ENCODE measurements around the gene NCOA1.

Gene NCOA1

DNA sequence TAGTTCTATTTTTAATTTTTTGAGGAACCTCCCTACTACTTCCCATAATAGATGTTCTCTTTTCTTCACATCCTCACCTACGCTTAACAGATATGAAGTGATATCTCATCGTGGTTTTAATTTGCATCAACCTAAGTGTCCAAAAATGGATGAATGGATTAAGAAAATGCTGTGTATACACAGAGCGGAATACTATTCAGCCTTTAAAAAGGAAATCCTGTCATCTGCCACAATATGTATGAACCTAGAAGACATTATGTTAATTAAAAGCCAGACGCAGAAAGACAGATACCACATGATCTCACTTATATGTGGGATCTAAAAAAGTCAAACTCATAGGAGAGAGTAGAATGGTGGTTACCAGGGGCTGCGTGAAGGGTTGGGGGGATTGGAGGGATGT lies 189.1 kb downstream of the NCOA1 start:
- Histone ChIP-seq H3K9me3 (ENCODE audit: severe bottlenecking) (no peaks in the 10 kb centered on the region), H3K27me3 (ENCODE audit: insufficient read depth, poor library complexity, severe bottlenecking) (no peaks in the 10 kb centered on the region), H3K36me3 (ENCODE audit: low read depth) (no peaks in the 10 kb centered on the region), H3K4me1 (ENCODE audit: insufficient read depth, poor library complexity, severe bottlenecking) (no peaks in the 10 kb centered on the region), H3K4me3 (ENCODE audit: severe bottlenecking) (no peak overlapping the region), H3K27ac (ENCODE audit: poor library complexity, severe bottlenecking) (no peak overlapping the region)
- TF ChIP-seq, protein P1, sequence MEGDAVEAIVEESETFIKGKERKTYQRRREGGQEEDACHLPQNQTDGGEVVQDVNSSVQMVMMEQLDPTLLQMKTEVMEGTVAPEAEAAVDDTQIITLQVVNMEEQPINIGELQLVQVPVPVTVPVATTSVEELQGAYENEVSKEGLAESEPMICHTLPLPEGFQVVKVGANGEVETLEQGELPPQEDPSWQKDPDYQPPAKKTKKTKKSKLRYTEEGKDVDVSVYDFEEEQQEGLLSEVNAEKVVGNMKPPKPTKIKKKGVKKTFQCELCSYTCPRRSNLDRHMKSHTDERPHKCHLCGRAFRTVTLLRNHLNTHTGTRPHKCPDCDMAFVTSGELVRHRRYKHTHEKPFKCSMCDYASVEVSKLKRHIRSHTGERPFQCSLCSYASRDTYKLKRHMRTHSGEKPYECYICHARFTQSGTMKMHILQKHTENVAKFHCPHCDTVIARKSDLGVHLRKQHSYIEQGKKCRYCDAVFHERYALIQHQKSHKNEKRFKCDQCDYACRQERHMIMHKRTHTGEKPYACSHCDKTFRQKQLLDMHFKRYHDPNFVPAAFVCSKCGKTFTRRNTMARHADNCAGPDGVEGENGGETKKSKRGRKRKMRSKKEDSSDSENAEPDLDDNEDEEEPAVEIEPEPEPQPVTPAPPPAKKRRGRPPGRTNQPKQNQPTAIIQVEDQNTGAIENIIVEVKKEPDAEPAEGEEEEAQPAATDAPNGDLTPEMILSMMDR (IDR thresholded peaks at IDR 0.05; ENCODE audit: poor library complexity, severe bottlenecking): no peak
- ATAC-seq (ENCODE audit: low read depth): no peak
- no peak for DNase-seq (ENCODE audit: low spot score)

DNA sequence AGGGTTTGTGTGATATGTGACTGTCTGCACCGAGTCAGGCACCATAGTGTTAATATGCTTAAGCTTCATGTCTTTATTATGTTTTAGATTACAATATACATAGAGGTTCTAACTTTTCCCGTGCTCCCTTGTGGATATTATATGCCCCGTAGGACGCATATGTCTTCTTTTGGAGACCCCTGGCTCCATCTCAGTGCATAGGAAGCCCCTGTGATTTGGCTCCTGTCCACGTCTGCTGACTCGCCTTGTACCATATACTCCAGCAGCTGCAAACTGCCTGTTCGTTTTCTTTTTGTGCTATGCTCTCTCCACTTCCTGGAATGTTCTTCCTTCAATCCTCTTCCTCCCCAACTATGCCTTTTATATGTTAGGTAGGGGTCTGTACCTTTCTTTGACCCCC lies 191.2 kb downstream of the NCOA1 start:
- TF ChIP-seq, protein P1 (IDR thresholded peaks at IDR 0.05; ENCODE audit: poor library complexity, severe bottlenecking): no peak
- H3K27ac ChIP-seq (ENCODE audit: poor library complexity, severe bottlenecking): no peak overlapping the region
- no peaks in the 10 kb centered on the region for H3K27me3 ChIP-seq (ENCODE audit: insufficient read depth, poor library complexity, severe bottlenecking)
- no peak for ATAC-seq (ENCODE audit: low read depth)
- no peak overlapping the region for H3K4me3 ChIP-seq (ENCODE audit: severe bottlenecking)
- H3K4me1 ChIP-seq (ENCODE audit: insufficient read depth, poor library complexity, severe bottlenecking): no peaks in the 10 kb centered on the region
- H3K9me3 ChIP-seq (ENCODE audit: severe bottlenecking): no peaks in the 10 kb centered on the region
- no peaks in the 10 kb centered on the region for H3K36me3 ChIP-seq (ENCODE audit: low read depth)
- no peak for DNase-seq (ENCODE audit: low spot score)

DNA sequence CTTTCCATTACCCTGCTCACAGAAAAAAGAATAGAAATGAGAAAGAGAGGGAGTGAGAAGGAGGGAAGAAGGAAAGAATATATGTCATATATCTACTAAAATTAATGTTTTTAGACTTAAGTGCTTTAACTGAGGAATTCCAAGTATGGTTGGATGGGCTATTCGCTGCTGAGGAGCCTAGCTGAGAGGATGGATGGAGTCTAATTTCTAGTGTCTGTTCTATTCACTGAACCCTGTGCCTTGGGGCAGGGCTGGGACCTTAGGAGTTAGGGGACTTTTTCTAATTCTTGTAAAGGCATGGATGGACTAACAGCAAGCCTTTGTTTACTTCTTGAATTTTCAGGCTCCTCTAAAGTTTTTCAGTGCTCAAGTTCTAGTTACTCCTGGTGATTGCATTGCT lies 192.4 kb downstream of the NCOA1 start:
- no peaks in the 10 kb centered on the region for H3K9me3 ChIP-seq (ENCODE audit: severe bottlenecking)
- H3K36me3 ChIP-seq (ENCODE audit: low read depth): no peaks in the 10 kb centered on the region
- H3K27ac ChIP-seq (ENCODE audit: poor library complexity, severe bottlenecking): no peak overlapping the region
- H3K27me3 ChIP-seq (ENCODE audit: insufficient read depth, poor library complexity, severe bottlenecking): no peaks in the 10 kb centered on the region
- H3K4me1 ChIP-seq (ENCODE audit: insufficient read depth, poor library complexity, severe bottlenecking): no peaks in the 10 kb centered on the region
- H3K4me3 ChIP-seq (ENCODE audit: severe bottlenecking): no peak overlapping the region
- DNase-seq (ENCODE audit: low spot score): no peak
- TF ChIP-seq, protein P1 (IDR thresholded peaks at IDR 0.05; ENCODE audit: poor library complexity, severe bottlenecking): no peak
- ATAC-seq (ENCODE audit: low read depth): no peak

DNA sequence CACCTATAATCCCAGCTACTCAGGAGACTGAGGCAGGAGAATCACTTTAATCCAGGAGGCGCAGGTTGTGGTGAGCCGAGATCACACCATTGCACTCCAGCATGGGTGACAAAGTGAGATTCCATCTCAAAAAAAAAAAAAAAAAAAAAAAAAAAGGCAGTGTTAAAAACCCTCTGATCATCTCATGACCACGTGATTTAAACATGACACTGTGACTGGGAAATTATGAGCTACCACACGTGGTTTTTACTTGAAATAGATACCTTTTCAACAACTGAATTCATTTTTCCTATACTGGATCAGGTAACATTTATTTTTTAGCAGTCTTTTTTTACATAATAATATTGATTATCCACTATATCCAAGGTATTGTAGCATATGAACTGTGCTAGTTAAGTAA lies 199.5 kb downstream of the NCOA1 start:
- Histone ChIP-seq H3K4me1 (ENCODE audit: insufficient read depth, poor library complexity, severe bottlenecking) (no peaks in the 10 kb centered on the region), H3K4me3 (ENCODE audit: severe bottlenecking) (no peak overlapping the region), H3K36me3 (ENCODE audit: low read depth) (no peaks in the 10 kb centered on the region), H3K27ac (ENCODE audit: poor library complexity, severe bottlenecking) (no peak overlapping the region), H3K27me3 (ENCODE audit: insufficient read depth, poor library complexity, severe bottlenecking) (no peaks in the 10 kb centered on the region), H3K9me3 (ENCODE audit: severe bottlenecking) (no peaks in the 10 kb centered on the region)
- TF ChIP-seq, protein P1 (IDR thresholded peaks at IDR 0.05; ENCODE audit: poor library complexity, severe bottlenecking): no peak
- DNase-seq (ENCODE audit: low spot score) (no peak), ATAC-seq (ENCODE audit: low read depth) (no peak)

DNA sequence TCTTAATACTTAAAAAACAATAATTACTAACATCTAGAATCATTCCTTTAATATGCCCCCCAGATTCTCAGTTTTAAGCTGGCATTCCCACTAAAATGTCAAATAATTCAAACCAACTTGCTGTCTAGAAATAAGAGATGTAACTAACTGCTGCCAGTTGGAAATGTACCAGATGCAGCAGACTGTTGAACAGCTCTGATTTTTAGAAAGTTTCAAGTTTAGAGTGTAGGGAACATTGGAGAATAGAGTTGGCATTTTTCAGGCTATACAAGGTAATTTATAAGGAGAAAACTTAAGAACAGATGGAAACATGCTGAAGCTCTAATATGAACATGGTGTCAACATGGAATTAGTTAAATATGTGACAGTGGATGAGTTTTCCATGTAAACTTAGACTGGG lies 200.8 kb downstream of the NCOA1 start:
- H3K27me3 ChIP-seq (ENCODE audit: insufficient read depth, poor library complexity, severe bottlenecking): no peaks in the 10 kb centered on the region
- H3K4me1 ChIP-seq (ENCODE audit: insufficient read depth, poor library complexity, severe bottlenecking): no peaks in the 10 kb centered on the region
- H3K9me3 ChIP-seq (ENCODE audit: severe bottlenecking): no peaks in the 10 kb centered on the region
- H3K36me3 ChIP-seq (ENCODE audit: low read depth): no peaks in the 10 kb centered on the region
- no peak for ATAC-seq (ENCODE audit: low read depth)
- TF ChIP-seq, protein P1 (IDR thresholded peaks at IDR 0.05; ENCODE audit: poor library complexity, severe bottlenecking): no peak
- DNase-seq (ENCODE audit: low spot score): no peak
- no peak overlapping the region for H3K4me3 ChIP-seq (ENCODE audit: severe bottlenecking)
- H3K27ac ChIP-seq (ENCODE audit: poor library complexity, severe bottlenecking): no peak overlapping the region

Measured in RWPE2 (cell line).